Neural progenitor cell (in vitro differentiated cells): ENCODE data around the gene PPFIA3.

Experiments
- EZH2 ChIP-seq: fragments of 200-600 bp; sonication (generic); IDR thresholded peaks from 2 replicates; pipeline ENCODE4 v1.6.1; 2017; ENCODE audit warnings: antibody characterized with exemption, mild to moderate bottlenecking, moderate library complexity
- EZH2phosphoT487 ChIP-seq: fragments of 200-600 bp; sonication (generic); IDR thresholded peaks from 2 replicates; pipeline ENCODE4 v1.6.1; 2017; ENCODE audit warnings: antibody characterized with exemption
- TF ChIP-seq, protein P1 (sequence below): fragments of 200-600 bp; sonication (generic); IDR thresholded peaks from 2 replicates; pipeline ENCODE4 v1.5.1; 2017; ENCODE audit warnings: antibody characterized with exemption, mild to moderate bottlenecking

DNA sequence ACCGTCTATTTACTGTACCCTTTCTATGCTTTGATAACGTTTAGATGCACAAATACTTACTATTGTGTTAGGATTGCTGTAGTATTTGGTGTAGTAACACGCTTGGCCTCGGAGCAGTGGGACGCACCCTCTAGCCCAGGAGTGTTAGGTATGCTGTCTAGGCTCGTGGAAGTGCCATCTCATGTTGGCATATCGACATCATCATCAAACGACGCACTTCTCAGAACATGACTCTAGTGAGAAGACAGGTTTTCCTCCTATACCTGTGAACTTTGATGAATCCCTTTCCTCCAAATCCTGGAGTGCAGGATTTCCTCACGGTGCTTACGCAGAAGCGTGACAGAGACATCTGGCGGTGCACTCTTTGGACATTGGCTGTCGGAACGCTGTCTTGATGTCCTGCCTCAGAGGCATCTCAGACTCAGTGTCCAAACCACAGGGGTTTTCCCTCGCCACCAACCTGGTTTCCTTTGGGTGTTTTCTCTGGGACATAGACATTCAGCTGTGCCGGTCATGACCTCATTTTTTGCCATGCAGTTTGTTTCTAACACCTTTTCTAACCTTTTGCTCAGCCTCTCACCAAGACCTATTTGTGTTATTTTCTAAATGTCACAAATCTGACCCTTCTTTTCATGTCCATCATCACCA is 27.8 kb upstream of the PPFIA3 start:
- TF ChIP-seq, protein P1, sequence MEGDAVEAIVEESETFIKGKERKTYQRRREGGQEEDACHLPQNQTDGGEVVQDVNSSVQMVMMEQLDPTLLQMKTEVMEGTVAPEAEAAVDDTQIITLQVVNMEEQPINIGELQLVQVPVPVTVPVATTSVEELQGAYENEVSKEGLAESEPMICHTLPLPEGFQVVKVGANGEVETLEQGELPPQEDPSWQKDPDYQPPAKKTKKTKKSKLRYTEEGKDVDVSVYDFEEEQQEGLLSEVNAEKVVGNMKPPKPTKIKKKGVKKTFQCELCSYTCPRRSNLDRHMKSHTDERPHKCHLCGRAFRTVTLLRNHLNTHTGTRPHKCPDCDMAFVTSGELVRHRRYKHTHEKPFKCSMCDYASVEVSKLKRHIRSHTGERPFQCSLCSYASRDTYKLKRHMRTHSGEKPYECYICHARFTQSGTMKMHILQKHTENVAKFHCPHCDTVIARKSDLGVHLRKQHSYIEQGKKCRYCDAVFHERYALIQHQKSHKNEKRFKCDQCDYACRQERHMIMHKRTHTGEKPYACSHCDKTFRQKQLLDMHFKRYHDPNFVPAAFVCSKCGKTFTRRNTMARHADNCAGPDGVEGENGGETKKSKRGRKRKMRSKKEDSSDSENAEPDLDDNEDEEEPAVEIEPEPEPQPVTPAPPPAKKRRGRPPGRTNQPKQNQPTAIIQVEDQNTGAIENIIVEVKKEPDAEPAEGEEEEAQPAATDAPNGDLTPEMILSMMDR, result no peak
- TF ChIP-seq EZH2 (no peak), EZH2phosphoT487 (no peak)
